Stimulated activated CD4-positive, alpha-beta T cell treated with anti-CD3 and anti-CD28 coated beads, Interleukin-2, amount 100 ng/mL, for 24 hours (primary cell): ENCODE data around the gene PGA3.
"Not testable (repeated sequence)": the region's sequence is repeated elsewhere in the genome, so short reads cannot be mapped to it uniquely, and the experiment has no call there.

ENCODE experiments used
- DNase-seq, 2 donors: peaks; one replicate each; pipeline ENCODE4 v3.0.0-alpha.2; 2020

The PGA3 gene

GRCh38 chr11:61211327-61211952 is 8.1 kb downstream of the PGA3 start:
- DNase-seq: not testable (repeated sequence)

- DNase-seq: not testable (repeated sequence)
These were observed 8.9 kb downstream of the PGA3 start for GRCh38 chr11:61212202-61212601.

GRCh38 chr11:61213711-61214324 is 10.5 kb downstream of the PGA3 start:
- not testable (repeated sequence) for DNase-seq

GRCh38 chr11:61218306-61218705 is 15.0 kb downstream of the PGA3 start:
- DNase-seq: not testable (repeated sequence)

GRCh38 chr11:61219016-61219415 is 15.7 kb downstream of the PGA3 start:
- not testable (repeated sequence) for DNase-seq

- DNase-seq: not testable (repeated sequence)
These were observed 18.7 kb downstream of the PGA3 start, which contains the start of gene PGA4 for GRCh38 chr11:61222047-61222446. PGA4 (plus strand) TSS chr11:61222347; CDS start chr11:61222401, 54 bp downstream.

GRCh38 chr11:61222692-61223091 is 19.4 kb downstream of the PGA3 start:
- DNase-seq: not testable (repeated sequence)

GRCh38 chr11:61226457-61227137 is 23.3 kb downstream of the PGA3 start:
- not testable (repeated sequence) for DNase-seq

- not testable (repeated sequence) for DNase-seq
These were observed 26.1 kb downstream of the PGA3 start for GRCh38 chr11:61229458-61229857.

GRCh38 chr11:61231033-61231432 is 27.7 kb downstream of the PGA3 start:
- not testable (repeated sequence) for DNase-seq

GRCh38 chr11:61231585-61231984 is 28.3 kb downstream of the PGA3 start:
- DNase-seq: not testable (repeated sequence)

- DNase-seq: not testable (repeated sequence)
These were observed 29.3 kb downstream of the PGA3 start for GRCh38 chr11:61232548-61233145.

- not testable (repeated sequence) for DNase-seq
These were observed 33.8 kb downstream of the PGA3 start for GRCh38 chr11:61237130-61237529.

- not testable (repeated sequence) for DNase-seq
These were observed 37.0 kb downstream of the PGA3 start for GRCh38 chr11:61240288-61240687.

- not testable (repeated sequence) for DNase-seq
These were observed 37.6 kb downstream of the PGA3 start, which contains the start of gene PGA5 for GRCh38 chr11:61240875-61241274. PGA5 (plus strand) TSS chr11:61241175; CDS start chr11:61241227, 52 bp downstream.

- not testable (repeated sequence) for DNase-seq
These were observed 38.2 kb downstream of the PGA3 start for GRCh38 chr11:61241526-61241925.

- DNase-seq: not testable (repeated sequence)
These were observed 42.1 kb downstream of the PGA3 start for GRCh38 chr11:61245284-61245964.

GRCh38 chr11:61248071-61248470 is 44.8 kb downstream of the PGA3 start:
- DNase-seq: not testable (repeated sequence)

- DNase-seq: not testable (repeated sequence)
These were observed 45.9 kb downstream of the PGA3 start for GRCh38 chr11:61249201-61249600.

- not testable (repeated sequence) for DNase-seq
These were observed 47.8 kb downstream of the PGA3 start for GRCh38 chr11:61250796-61251765.

GRCh38 chr11:61252332-61252731 is 49.0 kb downstream of the PGA3 start:
- DNase-seq: not testable (repeated sequence)
